Spleen (tissue), 11 donors: Measurements from ENCODE around the gene PIK3C2G. TPM values are rescaled to one million over a fixed set of nuclear protein-coding genes. Genes with fewer than 3 reads are reported as not detected.

ENCODE experiments used
- DNase-seq: peaks from one replicate; pipeline ENCODE4 v3.0.0-alpha.2; 2020
- H3K27ac ChIP-seq, 8 donors: fragments of 200-600 bp; sonication (generic) in 7 of 8; 1 replicate in 4 of 8; 2 replicates in 4 of 8; pipeline versions ENCODE4 v1.5.0 to v1.8.0; 2016 to 2021; ENCODE audit warnings: inconsistent platforms in 4 of 8, mild to moderate bottlenecking in 4 of 8, moderate library complexity in 1 of 8
- H3K27me3 ChIP-seq, 7 donors: fragments of 200-600 bp; sonication (generic) in 6 of 7; replicated peaks in 1 of 7; 1 replicate in 4 of 7; 2 replicates in 3 of 7; pipeline versions ENCODE4 v1.5.0 to v1.8.0; 2016 to 2021; ENCODE audit warnings: inconsistent platforms in 3 of 7, mild to moderate bottlenecking in 1 of 7
- H3K36me3 ChIP-seq, 6 donors: fragments of 200-600 bp; sonication (generic) in 5 of 6; 1 replicate in 4 of 6; 2 replicates in 2 of 6; pipeline versions ENCODE4 v1.5.0 to v1.8.0; 2016 to 2021; ENCODE audit warnings: inconsistent platforms in 2 of 6
- H3K4me1 ChIP-seq, 6 donors: fragments of 200-600 bp; sonication (generic) in 5 of 6; 1 replicate in 3 of 6; 2 replicates in 3 of 6; pipeline versions ENCODE4 v1.5.0 to v1.8.0; 2016 to 2021; ENCODE audit warnings: inconsistent platforms in 3 of 6
- H3K4me3 ChIP-seq, 8 donors: fragments of 200-600 bp; sonication (generic) in 7 of 8; 1 replicate in 4 of 8; 2 replicates in 4 of 8; pipeline versions ENCODE4 v1.5.0 to v1.8.0; 2016 to 2021; ENCODE audit warnings: inconsistent platforms in 4 of 8, mild to moderate bottlenecking in 4 of 8, moderate library complexity in 2 of 8
- H3K9me3 ChIP-seq, 8 donors: fragments of 200-600 bp; sonication (generic) in 7 of 8; 1 replicate in 4 of 8; 2 replicates in 4 of 8; pipeline versions ENCODE4 v1.5.0 to v1.8.0; 2016 to 2021; ENCODE audit warnings: inconsistent platforms in 4 of 8
- CTCF ChIP-seq, 11 experiments: fragments of 200-600 bp in 7 of 11; fragments of 450-650 bp in 4 of 11; sonication (generic) in 4 of 11; IDR thresholded peaks in 8 of 11; conservative IDR thresholded peaks in 3 of 11; 1 replicate in 7 of 11; 2 replicates in 4 of 11; pipeline versions ENCODE4 v1.4.0 to v1.8.0; 2016 to 2021; ENCODE audit warnings: antibody characterized with exemption in 11 of 11, inconsistent platforms in 4 of 11, mild to moderate bottlenecking in 1 of 11
- POLR2A ChIP-seq, 3 donors: fragments of 450-650 bp; IDR thresholded peaks; one replicate each; pipeline ENCODE4 v1.5.1; 2017; ENCODE audit warnings: antibody characterized with exemption in 3 of 3, mild to moderate bottlenecking in 1 of 3
- POLR2AphosphoS5 ChIP-seq, 3 donors: sonication (generic); formaldehyde crosslinking; IDR thresholded peaks; one replicate each; pipeline ENCODE4 v1.5.1; 2017; ENCODE audit warnings: antibody characterized with exemption in 3 of 3
- WGBS, 5 donors: extraction: QIAGEN DNeasy Blood & Tissue Kit in 3 of 5; methylation state at CpG; one replicate each; pipeline versions ENCODE4 v1.1.5 to v1.1.7; 2013 to 2018; 5-methylcytosine and 5-hydroxymethylcytosine counted together
- intact Hi-C: fragments of 100-400 bp; cut with DNase I; formaldehyde crosslinking; loops from one replicate; pipeline ENCODE4 v1.15.0; 2023; ENCODE audit warnings: low total_unique reads
- polyA plus RNA-seq, 3 donors: library from polyadenylated mRNA; stranded (reverse); fragments of 200-250 nt; gene quantifications; one replicate each; pipeline ENCODE4 v1.2.1, GENCODE V29; 2013
- total RNA-seq, 7 donors: library from RNA; depleted of rRNA in 3 of 7; stranded (reverse); fragments of >200 nt in 3 of 7; fragmentation: NEBNext Ultra II Directional in 4 of 7; extraction: Animal tissue kit (Norgen Biotek cat#: 25700) in 4 of 7; gene quantifications; one replicate each; pipeline versions ENCODE4 v1.1.0 to v1.2.1, GENCODE V29; 2016 to 2021
- donor health status: healthy with polysubstance abuse.
- donor health status: DM: no; HTN: no; CAD: no; lungs with moderate emphysema.
- donor health status: DM: no; HTN: no; CAD: no.
- donor health status: Bipolar disorder and iron deficiency.
- donor health status: healthy.
- donor health status: DM: no; HTN: no; CAD: no.
- donor health status: DM: yes; HTN: yes; CAD: no.

PIK3C2G gene
- total and polyA plus RNA-seq, 10 donors, result not detected

GRCh38 chr12:18394742-18395141 lies 133.4 kb downstream of the PIK3C2G start:
- peaks cover 0 to 3% (median 0%) of the 10 kb centered on the region in 8 donors for H3K9me3 ChIP-seq
- H3K36me3 ChIP-seq, result no peaks in the 10 kb centered on the region
- DNase-seq, result no peak
- no peak overlapping the region for H3K4me3 ChIP-seq
- no peaks in the 10 kb centered on the region for H3K27me3 ChIP-seq
- WGBS, 5 donors, result 93 to 100% (median 95%) methylated on average over 1 of the region's 1 CpG
- no peak overlapping the region for H3K27ac ChIP-seq
- TF ChIP-seq POLR2A (IDR thresholded peaks at IDR 0.05), result no peak
- TF ChIP-seq CTCF (IDR thresholded peaks at IDR 0.05 in 8 of 11, conservative IDR thresholded peaks at IDR 0.05 in 3 of 11), result no peak
- TF ChIP-seq POLR2AphosphoS5 (IDR thresholded peaks at IDR 0.05), result no peak
- H3K4me1 ChIP-seq, result no peaks in the 10 kb centered on the region
- intact Hi-C loops, result no loop called here

GRCh38 chr12:18400186-18400585 lies 138.9 kb downstream of the PIK3C2G start:
- DNase-seq, result no peak
- Histone ChIP-seq H3K36me3 (no peaks in the 10 kb centered on the region), H3K9me3 (peaks cover 0 to 3% (median 0%) of the 10 kb centered on the region in 8 donors), H3K4me3 (no peak overlapping the region), H3K27me3 (no peaks in the 10 kb centered on the region), H3K4me1 (no peaks in the 10 kb centered on the region), H3K27ac (no peak overlapping the region)
- intact Hi-C loops, result no loop called here
- 71 to 93% (median 77%) methylated on average over 1 of the region's 1 CpG for WGBS, 5 donors
- no peak for TF ChIP-seq POLR2A (IDR thresholded peaks at IDR 0.05)
- TF ChIP-seq POLR2AphosphoS5 (IDR thresholded peaks at IDR 0.05), result no peak
- no peak for TF ChIP-seq CTCF (IDR thresholded peaks at IDR 0.05 in 8 of 11, conservative IDR thresholded peaks at IDR 0.05 in 3 of 11)

GRCh38 chr12:18402872-18403611 lies 141.7 kb downstream of the PIK3C2G start:
- TF ChIP-seq POLR2AphosphoS5 (IDR thresholded peaks at IDR 0.05) (no peak), CTCF (IDR thresholded peaks at IDR 0.05 in 8 of 11, conservative IDR thresholded peaks at IDR 0.05 in 3 of 11) (no peak), POLR2A (IDR thresholded peaks at IDR 0.05) (no peak)
- no peaks in the 10 kb centered on the region for H3K4me1 ChIP-seq
- 71 to 83% (median 78%) methylated on average over 3 of the region's 3 CpGs for WGBS, 5 donors

GRCh38 chr12:18411453-18411852 lies 150.1 kb downstream of the PIK3C2G start:
- no peak for DNase-seq
- Histone ChIP-seq H3K27ac (no peak overlapping the region), H3K4me1 (no peaks in the 10 kb centered on the region), H3K4me3 (no peak overlapping the region), H3K9me3 (peaks cover 0 to 31% (median 13%) of the 10 kb centered on the region in 8 donors), H3K36me3 (no peaks in the 10 kb centered on the region), H3K27me3 (no peaks in the 10 kb centered on the region)
- intact Hi-C loops, result no loop called here
- TF ChIP-seq CTCF (IDR thresholded peaks at IDR 0.05 in 8 of 11, conservative IDR thresholded peaks at IDR 0.05 in 3 of 11), result no peak
- no peak for TF ChIP-seq POLR2AphosphoS5 (IDR thresholded peaks at IDR 0.05)
- no peak for TF ChIP-seq POLR2A (IDR thresholded peaks at IDR 0.05)
- 61 to 71% (median 63%) methylated on average over 1 of the region's 1 CpG for WGBS, 5 donors

More at GRCh38 chr12:18402872-18403611, 141.7 kb downstream of the PIK3C2G start:
- intact Hi-C loops, result no loop called here
- H3K27me3 ChIP-seq, result no peaks in the 10 kb centered on the region
- peaks cover 0 to 5% (median 0%) of the 10 kb centered on the region in 8 donors for H3K9me3 ChIP-seq
- DNase-seq, result no peak
- no peaks in the 10 kb centered on the region for H3K36me3 ChIP-seq
- H3K4me3 ChIP-seq, result no peak overlapping the region
- peak overlapping the region in 4 of 8 donors; percentile 2 to 51 (median 29) for H3K27ac ChIP-seq
